Common myeloid progenitor, CD34-positive (primary cell): ENCODE measurements around the gene PBX3.
A peak's percentile ranks its signal among the peaks of the same experiment; 100 is the strongest.

Experiments
- CTCF ChIA-PET: fragments of 350-600 bp; sonication (Branson Sonifier 250); formaldehyde crosslinking; loops from one replicate; lab custom pipeline; 2021; ENCODE audit warnings: antibody characterized with exemption; lab: Charles Lee
- POLR2A ChIA-PET: fragments of 350-600 bp; sonication (Branson Sonifier 250); formaldehyde crosslinking; loops from one replicate; lab custom pipeline; 2021; ENCODE audit warnings: antibody characterized with exemption; lab: Charles Lee
- DNase-seq, 3 donors: peaks; one replicate each; pipeline versions ENCODE4 v3.0.0 to v3.0.0-alpha.2; 2013
- H3K27ac ChIP-seq, 2 experiments: 1 replicate in 1 of 2; 2 replicates in 1 of 2; pipeline ENCODE4 v1.7.0; 2013; ENCODE audit warnings: inconsistent platforms in 2 of 2, low read length in 2 of 2, mild to moderate bottlenecking in 2 of 2, low read depth in 1 of 2, moderate library complexity in 1 of 2; ENCODE audit not compliant: severe bottlenecking in 2 of 2, insufficient read depth in 1 of 2, poor library complexity in 1 of 2
- H3K27me3 ChIP-seq, 5 experiments: replicated peaks in 2 of 5; 1 replicate in 3 of 5; 2 replicates in 2 of 5; pipeline versions ENCODE4 v1.6.1 to v1.7.0; 2013; ENCODE audit warnings: low read length in 4 of 5, mild to moderate bottlenecking in 2 of 5, moderate library complexity in 2 of 5, inconsistent platforms in 1 of 5; ENCODE audit not compliant: insufficient read depth in 5 of 5, control insufficient read depth in 4 of 5
- H3K36me3 ChIP-seq, 4 experiments: 1 replicate in 2 of 4; 2 replicates in 2 of 4; pipeline versions ENCODE4 v1.6.1 to v1.7.0; 2013; ENCODE audit warnings: low read length in 3 of 4, control low read depth in 1 of 4, mild to moderate bottlenecking in 1 of 4; ENCODE audit not compliant: control insufficient read depth in 4 of 4, insufficient read depth in 4 of 4
- H3K4me1 ChIP-seq, 4 experiments: 1 replicate in 3 of 4; 2 replicates in 1 of 4; pipeline versions ENCODE4 v1.6.1 to v1.7.1; 2013; ENCODE audit warnings: low read length in 3 of 4, mild to moderate bottlenecking in 3 of 4, control low read depth in 1 of 4, inconsistent platforms in 1 of 4, moderate library complexity in 1 of 4; ENCODE audit not compliant: control insufficient read depth in 4 of 4, insufficient read depth in 4 of 4; ENCODE audit errors: control extremely low read depth in 1 of 4
- H3K4me3 ChIP-seq, 7 experiments: 1 replicate in 4 of 7; 2 replicates in 3 of 7; pipeline versions ENCODE4 v1.5.1 to v1.7.0; 2013; ENCODE audit warnings: mild to moderate bottlenecking in 7 of 7, low read length in 6 of 7, moderate library complexity in 6 of 7, inconsistent platforms in 2 of 7, low read depth in 2 of 7, control low read depth in 1 of 7; ENCODE audit not compliant: insufficient read depth in 4 of 7, control insufficient read depth in 1 of 7; ENCODE audit errors: extremely low read depth in 1 of 7
- H3K9me3 ChIP-seq, 5 experiments: 1 replicate in 4 of 5; 2 replicates in 1 of 5; pipeline versions ENCODE4 v1.6.1 to v1.7.1; 2013; ENCODE audit warnings: low read length in 4 of 5, mild to moderate bottlenecking in 2 of 5, inconsistent platforms in 1 of 5, low read depth in 1 of 5, moderate library complexity in 1 of 5; ENCODE audit not compliant: control insufficient read depth in 4 of 5, insufficient read depth in 2 of 5; ENCODE audit errors: control extremely low read depth in 1 of 5
- WGBS: methylation state at CpG from one replicate; pipeline ENCODE4 v1.1.5; 2013; ENCODE audit not compliant: insufficient coverage; 5-methylcytosine and 5-hydroxymethylcytosine counted together

The PBX3 gene

GRCh38 chr9:125747765-125748445, 732 bp downstream of the PBX3 start:
- Histone ChIP-seq H3K36me3 (peaks cover 0 to 7% (median 2%) of the 10 kb centered on the region in 4 experiments), H3K9me3 (no peaks in the 10 kb centered on the region), H3K27ac (peak overlapping the region; percentile 33 to 74), H3K27me3 (no peaks in the 10 kb centered on the region), H3K4me3 (peak overlapping the region; percentile 74 to 98 (median 93)), H3K4me1 (peaks cover 0 to 45% (median 26%) of the 10 kb centered on the region in 4 experiments)
- WGBS, result 0% methylated on average over 76 of the region's 88 CpGs
- peak in 1 of 3 donors; percentile 45 for DNase-seq
- CTCF ChIA-PET, result interaction anchor here (1.0 kb wide), 1 partner anchor 11 kb away, joined by 3 read pairs; no protein-coding TSS in a partner anchor
- POLR2A ChIA-PET, result interaction anchor here (0.9 to 3.0 kb wide), 3 partner anchors 9 to 15 kb away, joined by 3 to 15 read pairs (median 3); no protein-coding TSS in a partner anchor

- no peaks in the 10 kb centered on the region for H3K9me3 ChIP-seq
- DNase-seq, result no peak
- peak overlapping the region; percentile 33 to 74 for H3K27ac ChIP-seq
- H3K4me3 ChIP-seq, result peak overlapping the region; percentile 74 to 98 (median 93)
- no peaks in the 10 kb centered on the region for H3K27me3 ChIP-seq
- WGBS, result 11% methylated on average over 23 of the region's 30 CpGs
- CTCF ChIA-PET, result interaction anchor here (1.0 kb wide), 1 partner anchor 11 kb away, joined by 3 read pairs; no protein-coding TSS in a partner anchor
- POLR2A ChIA-PET, result interaction anchor here (0.9 to 3.0 kb wide), 3 partner anchors 8 to 15 kb away, joined by 3 to 15 read pairs (median 3); no protein-coding TSS in a partner anchor
- peaks cover 0 to 7% (median 2%) of the 10 kb centered on the region in 4 experiments for H3K36me3 ChIP-seq
- H3K4me1 ChIP-seq, result peaks cover 0 to 45% (median 26%) of the 10 kb centered on the region in 4 experiments
These were observed 1.4 kb downstream of the PBX3 start for GRCh38 chr9:125748446-125749099.

- Histone ChIP-seq H3K36me3 (peaks cover 0 to 15% (median 2%) of the 10 kb centered on the region in 4 experiments), H3K27ac (no peak overlapping the region), H3K4me3 (peak overlapping the region in 5 of 7 experiments; percentile 74 to 97 (median 93)), H3K4me1 (peaks cover 0 to 45% (median 26%) of the 10 kb centered on the region in 4 experiments), H3K9me3 (no peaks in the 10 kb centered on the region), H3K27me3 (no peaks in the 10 kb centered on the region)
- DNase-seq, result no peak
- POLR2A ChIA-PET, result interaction anchor here (1.1 to 3.0 kb wide), 2 partner anchors 10 to 44 kb away, joined by 3 to 15 read pairs; no protein-coding TSS in a partner anchor
- WGBS, result 11% methylated on average over 1 of the region's 4 CpGs
- CTCF ChIA-PET, result interaction anchor here (0.6 kb wide), 1 partner anchor 271 kb away, joined by 3 read pairs; no protein-coding TSS in a partner anchor
These were observed 2.2 kb downstream of the PBX3 start for GRCh38 chr9:125749287-125749935.

- WGBS, result 67% methylated on average over 1 of the region's 4 CpGs
- H3K4me3 ChIP-seq, result peak overlapping the region in 4 of 7 experiments; percentile 3 to 93 (median 29)
- H3K27ac ChIP-seq, result no peak overlapping the region
These were observed 2.9 kb downstream of the PBX3 start for GRCh38 chr9:125749951-125750626.

GRCh38 chr9:125750627-125751011, 3.4 kb downstream of the PBX3 start:
- Histone ChIP-seq H3K9me3 (no peaks in the 10 kb centered on the region), H3K36me3 (peaks cover 0 to 15% (median 2%) of the 10 kb centered on the region in 4 experiments), H3K4me1 (peaks cover 0 to 45% (median 22%) of the 10 kb centered on the region in 4 experiments), H3K27ac (no peak overlapping the region), H3K27me3 (no peaks in the 10 kb centered on the region), H3K4me3 (peak overlapping the region in 4 of 7 experiments; percentile 3 to 53 (median 28))
- POLR2A ChIA-PET, result interaction anchor here (1.2 kb wide), 1 partner anchor 154 kb away, joined by 3 read pairs; no protein-coding TSS in a partner anchor
- no CpG with 5 or more reads among the region's 6 CpGs for WGBS
- CTCF ChIA-PET, result interaction anchor here (0.6 to 1.3 kb wide), 2 partner anchors 11 to 70 kb away, joined by 3 read pairs; no protein-coding TSS in a partner anchor
- DNase-seq, result no peak

More at GRCh38 chr9:125749951-125750626, 2.9 kb downstream of the PBX3 start:
- peaks cover 0 to 45% (median 26%) of the 10 kb centered on the region in 4 experiments for H3K4me1 ChIP-seq
- POLR2A ChIA-PET, result interaction anchor here (1.1 to 3.0 kb wide), 3 partner anchors 9 to 155 kb away, joined by 3 to 15 read pairs (median 3); no protein-coding TSS in a partner anchor
- CTCF ChIA-PET, result interaction anchor here (0.6 to 1.3 kb wide), 2 partner anchors 10 to 270 kb away, joined by 3 read pairs; no protein-coding TSS in a partner anchor
- H3K27me3 ChIP-seq, result no peaks in the 10 kb centered on the region
- peaks cover 0 to 15% (median 2%) of the 10 kb centered on the region in 4 experiments for H3K36me3 ChIP-seq
- DNase-seq, result no peak
- no peaks in the 10 kb centered on the region for H3K9me3 ChIP-seq

GRCh38 chr9:125752070-125752628, 5.0 kb downstream of the PBX3 start:
- H3K4me3 ChIP-seq, result no peak overlapping the region
- H3K27me3 ChIP-seq, result no peaks in the 10 kb centered on the region
- H3K27ac ChIP-seq, result no peak overlapping the region
- H3K4me1 ChIP-seq, result peaks cover 0 to 51% (median 16%) of the 10 kb centered on the region in 4 experiments
- no peak for DNase-seq
- ChIA-PET POLR2A (no interaction called here), CTCF (no interaction called here)
- H3K36me3 ChIP-seq, result peaks cover 0 to 15% (median 2%) of the 10 kb centered on the region in 4 experiments
- WGBS, result 83% methylated on average over 1 of the region's 3 CpGs
- H3K9me3 ChIP-seq, result no peaks in the 10 kb centered on the region
